CD4-positive, alpha-beta T cell treated with Interleukin-17A for 1 hour (primary cell): ENCODE measurements around the gene PHLPP1.
"Not testable (repeated sequence)": the region's sequence is repeated elsewhere in the genome, so short reads cannot be mapped to it uniquely, and the experiment has no call there.

Experiments
- DNase-seq: peaks from one replicate; pipeline ENCODE4 v3.0.0-alpha.2; 2020

Gene PHLPP1

GRCh38 chr18:62899534-62899933, 184.2 kb downstream of the PHLPP1 start:
- DNase-seq: no peak

- DNase-seq: no peak
Measured at GRCh38 chr18:62900132-62900883, 185.0 kb downstream of the PHLPP1 start.

GRCh38 chr18:62902776-62903175, 187.4 kb downstream of the PHLPP1 start:
- no peak for DNase-seq

- DNase-seq: no peak
Measured at GRCh38 chr18:62904396-62905285, 189.3 kb downstream of the PHLPP1 start.

GRCh38 chr18:62912885-62913284, 197.5 kb downstream of the PHLPP1 start:
- DNase-seq: no peak

- DNase-seq: not testable (repeated sequence)
Measured at GRCh38 chr18:62913824-62914223, 198.5 kb downstream of the PHLPP1 start.

- DNase-seq: no peak
Measured at GRCh38 chr18:62914871-62915392, 199.6 kb downstream of the PHLPP1 start.

- DNase-seq: no peak
Measured at GRCh38 chr18:62918361-62918760, 203.0 kb downstream of the PHLPP1 start.

GRCh38 chr18:62919109-62919838, 203.9 kb downstream of the PHLPP1 start:
- no peak for DNase-seq

GRCh38 chr18:62925031-62925688, 209.8 kb downstream of the PHLPP1 start:
- no peak for DNase-seq

- no peak for DNase-seq
Measured at GRCh38 chr18:62928326-62928725, 213.0 kb downstream of the PHLPP1 start.

- no peak for DNase-seq
Measured at GRCh38 chr18:62933261-62933887, 218.0 kb downstream of the PHLPP1 start.

- DNase-seq: no peak
Measured at GRCh38 chr18:62935994-62936393, 220.7 kb downstream of the PHLPP1 start.

- no peak for DNase-seq
Measured at GRCh38 chr18:62937065-62937464, 221.7 kb downstream of the PHLPP1 start.

- DNase-seq: no peak
Measured at GRCh38 chr18:62938006-62938405, 222.7 kb downstream of the PHLPP1 start.

- no peak for DNase-seq
Measured at GRCh38 chr18:62938487-62938886, 223.1 kb downstream of the PHLPP1 start.

GRCh38 chr18:62939433-62939832, 224.1 kb downstream of the PHLPP1 start:
- DNase-seq: no peak

GRCh38 chr18:62939926-62940325, 224.6 kb downstream of the PHLPP1 start:
- no peak for DNase-seq

- no peak for DNase-seq
Measured at GRCh38 chr18:62942578-62942977, 227.2 kb downstream of the PHLPP1 start.

- no peak for DNase-seq
Measured at GRCh38 chr18:62944454-62944853, 229.1 kb downstream of the PHLPP1 start.

GRCh38 chr18:62948788-62949187, 233.4 kb downstream of the PHLPP1 start:
- DNase-seq: no peak

- no peak for DNase-seq
Measured at GRCh38 chr18:62950246-62950645, 234.9 kb downstream of the PHLPP1 start.
